Stomach (tissue), 4 donors: ENCODE data around the gene ITGB5.

ENCODE experiments used
- EP300 ChIP-seq: sonication (generic); formaldehyde crosslinking; IDR thresholded peaks from one replicate; pipeline ENCODE4 v1.6.1; 2017; ENCODE audit warnings: antibody characterized with exemption
- POLR2A ChIP-seq, 4 donors: fragments of 450-650 bp; IDR thresholded peaks; one replicate each; pipeline ENCODE4 v1.6.1; 2016; ENCODE audit warnings: antibody characterized with exemption in 4 of 4, control low read depth in 2 of 4, mild to moderate bottlenecking in 1 of 4, moderate library complexity in 1 of 4
- POLR2AphosphoS5 ChIP-seq, 3 donors: sonication (generic); formaldehyde crosslinking; IDR thresholded peaks; one replicate each; pipeline ENCODE4 v1.6.1; 2016; ENCODE audit warnings: antibody characterized with exemption in 3 of 3
- TF ChIP-seq, protein P1 (sequence below), 7 experiments: fragments of 450-650 bp in 4 of 7; fragments of 200-600 bp in 3 of 7; sonication (generic) in 3 of 7; IDR thresholded peaks; one replicate each; pipeline ENCODE4 v1.5.1; 2016 to 2019; ENCODE audit warnings: antibody characterized with exemption in 7 of 7, control low read depth in 2 of 7, mild to moderate bottlenecking in 1 of 7

DNA sequence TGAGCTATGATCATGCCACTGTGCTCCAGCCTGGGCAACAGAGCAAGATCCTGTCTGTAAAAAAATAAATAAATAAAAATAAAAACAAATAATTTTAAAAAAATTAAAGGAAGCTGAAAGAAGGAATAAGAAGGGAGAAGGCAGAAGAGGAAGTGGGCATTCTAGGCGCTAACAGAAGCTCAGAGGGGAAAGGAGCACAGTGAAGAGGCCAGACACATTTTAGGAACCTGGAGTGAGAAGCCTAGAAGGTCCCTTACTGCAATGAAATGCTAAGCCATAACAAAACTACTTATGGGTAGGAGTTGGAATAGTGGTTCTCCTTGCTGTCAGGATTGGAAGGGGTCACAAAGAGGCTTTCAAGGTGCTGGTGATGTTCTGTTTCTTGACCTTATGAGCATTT lies 64.0 kb downstream of the ITGB5 start:
- TF ChIP-seq, protein P1, sequence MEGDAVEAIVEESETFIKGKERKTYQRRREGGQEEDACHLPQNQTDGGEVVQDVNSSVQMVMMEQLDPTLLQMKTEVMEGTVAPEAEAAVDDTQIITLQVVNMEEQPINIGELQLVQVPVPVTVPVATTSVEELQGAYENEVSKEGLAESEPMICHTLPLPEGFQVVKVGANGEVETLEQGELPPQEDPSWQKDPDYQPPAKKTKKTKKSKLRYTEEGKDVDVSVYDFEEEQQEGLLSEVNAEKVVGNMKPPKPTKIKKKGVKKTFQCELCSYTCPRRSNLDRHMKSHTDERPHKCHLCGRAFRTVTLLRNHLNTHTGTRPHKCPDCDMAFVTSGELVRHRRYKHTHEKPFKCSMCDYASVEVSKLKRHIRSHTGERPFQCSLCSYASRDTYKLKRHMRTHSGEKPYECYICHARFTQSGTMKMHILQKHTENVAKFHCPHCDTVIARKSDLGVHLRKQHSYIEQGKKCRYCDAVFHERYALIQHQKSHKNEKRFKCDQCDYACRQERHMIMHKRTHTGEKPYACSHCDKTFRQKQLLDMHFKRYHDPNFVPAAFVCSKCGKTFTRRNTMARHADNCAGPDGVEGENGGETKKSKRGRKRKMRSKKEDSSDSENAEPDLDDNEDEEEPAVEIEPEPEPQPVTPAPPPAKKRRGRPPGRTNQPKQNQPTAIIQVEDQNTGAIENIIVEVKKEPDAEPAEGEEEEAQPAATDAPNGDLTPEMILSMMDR (IDR thresholded peaks at IDR 0.05): no peak
- no peak for TF ChIP-seq POLR2A (IDR thresholded peaks at IDR 0.05)
- no peak for TF ChIP-seq POLR2AphosphoS5 (IDR thresholded peaks at IDR 0.05)
- TF ChIP-seq EP300: no peak
